SK-N-SH (cell line): Measurements from ENCODE around the gene MIAT. TPM values are rescaled to one million over a fixed set of nuclear protein-coding genes. Genes with fewer than 3 reads are reported as not detected.

ENCODE experiments used
- CTCF ChIA-PET: fragments of 300-600, 350-600 bp; formaldehyde crosslinking; extraction: SDS; loops from one replicate; lab custom pipeline; 2021; lab: Yijun Ruan, JAX
- POLR2A ChIA-PET: fragments of 350-600 bp; sonication (Branson Sonifier 250); formaldehyde crosslinking; extraction: SDS; loops from one replicate; lab custom pipeline; 2020; ENCODE audit warnings: antibody characterized with exemption, inconsistent platforms; lab: Yijun Ruan, JAX
- DNase-seq: peaks from one replicate; pipeline ENCODE4 v3.0.0; 2012
- H2AFZ ChIP-seq: fragments of 200-600 bp; sonication (generic); 2 replicates; pipeline ENCODE4 v1.8.1; 2016; ENCODE audit warnings: antibody characterized with exemption, mild to moderate bottlenecking, low read depth
- H3F3A ChIP-seq: fragments of 200-600 bp; sonication (generic); replicated peaks from 2 replicates; pipeline ENCODE3; 2016; ENCODE audit warnings: antibody characterized with exemption, mild to moderate bottlenecking; ENCODE audit not compliant: insufficient read depth
- H3K27ac ChIP-seq, 2 experiments: fragments of 200-500 bp in 1 of 2; fragments of 200-600 bp in 1 of 2; sonication (Bioruptor generic) in 1 of 2; sonication (generic), shearing (Covaris generic) in 1 of 2; 2 replicates each; pipeline versions ENCODE4 v1.5.1 to v1.6.1; 2014 to 2016; ENCODE audit warnings: low read depth in 2 of 2, inconsistent platforms in 1 of 2, low read length in 1 of 2, mild to moderate bottlenecking in 1 of 2, mixed read lengths in 1 of 2
- H3K27me3 ChIP-seq: fragments of 200-600 bp; sonication (generic), shearing (Covaris generic); 2 replicates; pipeline ENCODE4 v1.6.1; 2016; ENCODE audit warnings: mixed run types; ENCODE audit not compliant: insufficient read depth
- H3K36me3 ChIP-seq, 2 experiments: fragments of 200-500 bp in 1 of 2; fragments of 200-600 bp in 1 of 2; sonication (Bioruptor generic) in 1 of 2; sonication (generic) in 1 of 2; replicated peaks in 1 of 2; 2 replicates each; pipeline versions ENCODE3 to v1.5.1; 2014 to 2016; ENCODE audit warnings: low read length in 1 of 2, mild to moderate bottlenecking in 1 of 2; ENCODE audit not compliant: insufficient read depth in 2 of 2, control insufficient read depth in 1 of 2
- H3K4me1 ChIP-seq, 2 experiments: fragments of 200-500 bp in 1 of 2; fragments of 200-600 bp in 1 of 2; sonication (Bioruptor generic) in 1 of 2; sonication (generic), shearing (Covaris generic) in 1 of 2; 2 replicates each; pipeline versions ENCODE4 v1.5.1 to v1.6.1; 2014 to 2016; ENCODE audit warnings: low read depth in 1 of 2, low read length in 1 of 2, mixed run types in 1 of 2; ENCODE audit not compliant: insufficient read depth in 2 of 2, control insufficient read depth in 1 of 2
- H3K4me2 ChIP-seq: fragments of 200-600 bp; sonication (generic), shearing (Covaris generic); 2 replicates; pipeline ENCODE4 v1.6.1; 2017; ENCODE audit warnings: mixed run types
- H3K4me3 ChIP-seq, 2 experiments: fragments of 200-500 bp in 1 of 2; fragments of 200-600 bp in 1 of 2; sonication (Bioruptor generic) in 1 of 2; sonication (generic), shearing (Covaris generic) in 1 of 2; 2 replicates each; pipeline versions ENCODE4 v1.5.1 to v1.8.1; 2014 to 2016; ENCODE audit warnings: low read depth in 2 of 2, inconsistent platforms in 1 of 2, low read length in 1 of 2, mild to moderate bottlenecking in 1 of 2, mixed read lengths in 1 of 2, moderate library complexity in 1 of 2
- H3K79me2 ChIP-seq: fragments of 200-600 bp; sonication (generic); 2 replicates; pipeline ENCODE4 v1.8.1; 2017; ENCODE audit warnings: mild to moderate bottlenecking; ENCODE audit not compliant: insufficient read depth
- H3K9ac ChIP-seq: fragments of 200-600 bp; sonication (generic); 2 replicates; pipeline ENCODE4 v1.6.1; 2017; ENCODE audit warnings: mixed run types
- H3K9me2 ChIP-seq: fragments of 200-600 bp; sonication (generic); 2 replicates; pipeline ENCODE4 v1.6.1; 2017; ENCODE audit warnings: mixed run types
- H3K9me3 ChIP-seq: fragments of 200-600 bp; sonication (generic); 2 replicates; pipeline ENCODE4 v1.6.1; 2017; ENCODE audit warnings: mixed run types, mild to moderate bottlenecking, moderate library complexity
- H4K20me1 ChIP-seq: fragments of 200-600 bp; sonication (generic); 2 replicates; pipeline ENCODE4 v1.6.1; 2017; ENCODE audit warnings: mild to moderate bottlenecking, mixed run types; ENCODE audit not compliant: insufficient read depth
- CHD2 ChIP-seq: fragments of 150-350 bp; IDR thresholded peaks from 2 replicates; pipeline ENCODE4 v1.6.1; 2018; ENCODE audit warnings: low read length; ENCODE audit not compliant: partially characterized antibody
- CTCF ChIP-seq: fragments of 200-600 bp; sonication (generic); IDR thresholded peaks from 2 replicates; pipeline ENCODE4 v1.6.1; 2017; ENCODE audit warnings: antibody characterized with exemption, mild to moderate bottlenecking, moderate library complexity
- EP300 ChIP-seq, 2 experiments: IDR thresholded peaks; 2 replicates each; pipeline versions ENCODE4 v1.4.0 to v1.6.1; 2012; ENCODE audit warnings: borderline replicate concordance in 1 of 2, low read depth in 1 of 2, low read length in 1 of 2
- EZH2phosphoT487 ChIP-seq: fragments of 200-600 bp; sonication (generic); IDR thresholded peaks from 2 replicates; pipeline ENCODE4 v1.6.1; 2017; ENCODE audit warnings: low read depth, mixed run types, mild to moderate bottlenecking, antibody characterized with exemption, moderate library complexity, borderline replicate concordance
- FOXJ3 ChIP-seq: sonication (generic); formaldehyde crosslinking; IDR thresholded peaks from 2 replicates; pipeline ENCODE4 v1.5.1; 2020; ENCODE audit warnings: mild to moderate bottlenecking, missing genetic modification reagents
- GABPA ChIP-seq: IDR thresholded peaks from 2 replicates; pipeline ENCODE4 v1.4.0; 2012; ENCODE audit warnings: low read depth, mild to moderate bottlenecking
- GATA2 ChIP-seq: sonication (generic); formaldehyde crosslinking; IDR thresholded peaks from 2 replicates; pipeline ENCODE4 v1.5.0; 2020; ENCODE audit warnings: mild to moderate bottlenecking, missing genetic modification reagents
- IRF3 ChIP-seq: fragments of 150-350 bp; IDR thresholded peaks from 2 replicates; pipeline ENCODE4 v1.6.1; 2016; ENCODE audit warnings: mild to moderate bottlenecking, low read depth, low read length
- MAX ChIP-seq: IDR thresholded peaks from 2 replicates; pipeline ENCODE4 v1.4.0; 2012; ENCODE audit warnings: low read depth
- NFIC ChIP-seq: IDR thresholded peaks from 2 replicates; pipeline ENCODE4 v1.4.0; 2012; ENCODE audit warnings: borderline replicate concordance
- NRF1 ChIP-seq: IDR thresholded peaks from 2 replicates; pipeline ENCODE4 v1.6.1; 2012; ENCODE audit warnings: low read depth, mild to moderate bottlenecking, low read length
- RAD21 ChIP-seq: IDR thresholded peaks from 2 replicates; pipeline ENCODE4 v1.6.1; 2012; ENCODE audit warnings: mild to moderate bottlenecking, low read length
- RXRA ChIP-seq: IDR thresholded peaks from 2 replicates; pipeline ENCODE4 v1.4.0; 2012; ENCODE audit warnings: low read depth, mild to moderate bottlenecking, borderline replicate concordance
- SIN3A ChIP-seq: IDR thresholded peaks from 2 replicates; pipeline ENCODE4 v1.6.1; 2012; ENCODE audit warnings: low read depth, mild to moderate bottlenecking, low read length, moderate library complexity, borderline replicate concordance
- SMC3 ChIP-seq: IDR thresholded peaks from 2 replicates; pipeline ENCODE4 v1.6.1; 2012; ENCODE audit warnings: low read depth, low read length, improper control_type of control experiment
- TAF1 ChIP-seq: IDR thresholded peaks from 2 replicates; pipeline ENCODE4 v1.6.1; 2012; ENCODE audit warnings: low read depth, mild to moderate bottlenecking, low read length, moderate library complexity, borderline replicate concordance
- TCF12 ChIP-seq: IDR thresholded peaks from 2 replicates; pipeline ENCODE4 v1.4.0; 2012
- USF1 ChIP-seq: IDR thresholded peaks from 2 replicates; pipeline ENCODE4 v1.4.0; 2012; ENCODE audit warnings: low read depth, borderline replicate concordance
- USF2 ChIP-seq: fragments of 150-350 bp; IDR thresholded peaks from 2 replicates; pipeline ENCODE4 v1.6.1; 2017; ENCODE audit warnings: antibody characterized with exemption, low read length, low read depth, borderline replicate concordance
- YY1 ChIP-seq: IDR thresholded peaks from 2 replicates; pipeline ENCODE4 v1.4.0; 2012; ENCODE audit warnings: low read depth, mild to moderate bottlenecking
- WGBS: methylation state at CpG from one replicate; pipeline ENCODE4 v1.1.6; 2017; ENCODE audit warnings: low lambda C conversion rate; 5-methylcytosine and 5-hydroxymethylcytosine counted together
- polyA plus RNA-seq, 3 experiments: library from polyadenylated mRNA; depleted of rRNA; stranded (reverse); fragments of >200 nt; gene quantifications; 2 replicates each; pipeline ENCODE4 v1.2.3, GENCODE V29; 2012

The MIAT gene
- polyA plus RNA-seq, 1 of the 3 experiments (the other 2 are of a cell fraction) = 5.4 TPM

GRCh38 chr22:26680485-26680884 is 23.1 kb downstream of the MIAT start:
- H3K79me2 ChIP-seq = peaks cover 9% of the 10 kb centered on the region
- H4K20me1 ChIP-seq = no peaks in the 10 kb centered on the region
- H3K4me2 ChIP-seq = no peak overlapping the region
- no peak for DNase-seq
- no peaks in the 10 kb centered on the region for H3K9me2 ChIP-seq
- no peaks in the 10 kb centered on the region for H3F3A ChIP-seq
- peaks cover 6% of the 10 kb centered on the region in 2 experiments for H3K36me3 ChIP-seq
- WGBS = 97% methylated on average over 3 of the region's 3 CpGs
- no peak overlapping the region for H3K9ac ChIP-seq
- no peaks in the 10 kb centered on the region for H3K9me3 ChIP-seq
- no peak overlapping the region for H2AFZ ChIP-seq
- no peak overlapping the region for H3K27ac ChIP-seq
- no peak overlapping the region for H3K4me3 ChIP-seq
- peaks cover 0 to 8% of the 10 kb centered on the region in 2 experiments; a peak in 2 of 4 replicates for H3K4me1 ChIP-seq
- POLR2A ChIA-PET = no interaction called here
- no peaks in the 10 kb centered on the region for H3K27me3 ChIP-seq
- TF ChIP-seq CTCF = no peak
- TF ChIP-seq, all 33 proteins: peak for 0
- CTCF ChIA-PET = interaction anchor here (0.8 to 2.3 kb wide), 7 partner anchors 11 to 313 kb away, joined by 3 to 10 read pairs (median 4); no protein-coding TSS in a partner anchor

GRCh38 chr22:26681395-26681821 is 24.0 kb downstream of the MIAT start:
- POLR2A ChIA-PET = no interaction called here
- Histone ChIP-seq H4K20me1 (no peaks in the 10 kb centered on the region), H3K4me3 (no peak overlapping the region), H2AFZ (no peak overlapping the region), H3F3A (no peaks in the 10 kb centered on the region), H3K36me3 (peaks cover 6% of the 10 kb centered on the region in 2 experiments), H3K9ac (no peak overlapping the region), H3K4me1 (peaks cover 0 to 6% of the 10 kb centered on the region in 2 experiments; a peak in 2 of 4 replicates), H3K9me3 (no peaks in the 10 kb centered on the region), H3K27me3 (no peaks in the 10 kb centered on the region), H3K79me2 (no peaks in the 10 kb centered on the region; the same call in 1 of the 2 replicates), H3K9me2 (no peaks in the 10 kb centered on the region), H3K4me2 (no peak overlapping the region), H3K27ac (no peak overlapping the region)
- CTCF ChIA-PET = interaction anchor here (0.9 to 2.3 kb wide), 6 partner anchors 8 to 283 kb away, joined by 3 to 5 read pairs (median 4); no protein-coding TSS in a partner anchor
- TF ChIP-seq NRF1 (no peak), SIN3A (no peak), IRF3 (no peak), USF1 (no peak), SMC3 (no peak), EZH2phosphoT487 (no peak), RXRA (no peak), CHD2 (no peak), TCF12 (no peak), NFIC (no peak), RAD21 (no peak), GABPA (no peak), GATA2 (CRISPR knock-in tag) (no peak), EP300 (IDR thresholded peaks at IDR 0.05; ENCODE audit: borderline replicate concordance in 1 of 2, low read depth in 1 of 2, low read length in 1 of 2) (no peak), FOXJ3 (no peak), YY1 (no peak), USF2 (no peak), MAX (no peak), TAF1 (no peak)
- WGBS = 95% methylated on average over 7 of the region's 11 CpGs
- DNase-seq = no peak
